HFF-Myc (cell line): ENCODE measurements around the gene GH2.

Source experiments
- DNase-seq: peaks from one replicate; pipeline ENCODE4 v3.0.0-alpha.2; 2011; ENCODE audit warnings: low read depth; ENCODE audit errors: extremely low read depth
- H3K4me3 ChIP-seq: replicated peaks from 2 replicates; pipeline ENCODE4 v1.5.1; 2011; ENCODE audit warnings: low read depth, mild to moderate bottlenecking, control low read depth, low read length
- CTCF ChIP-seq: IDR thresholded peaks from 2 replicates; pipeline ENCODE4 v1.5.1; 2012; ENCODE audit warnings: mild to moderate bottlenecking, low read depth, low read length, control low read depth; ENCODE audit errors: missing control alignments

Gene GH2

GRCh38 chr17:63835167-63835720, 46.5 kb downstream of the GH2 start:
- DNase-seq = no peak
- no peak overlapping the region for H3K4me3 ChIP-seq
- TF ChIP-seq CTCF = no peak

GRCh38 chr17:63834431-63835166, 47.1 kb downstream of the GH2 start:
- TF ChIP-seq CTCF = peak; percentile 73
- H3K4me3 ChIP-seq = no peak overlapping the region
- DNase-seq = peak; percentile 66

- no peak overlapping the region for H3K4me3 ChIP-seq
- no peak for TF ChIP-seq CTCF
- no peak for DNase-seq
Observed at GRCh38 chr17:63833741-63834373, 47.9 kb downstream of the GH2 start.

- TF ChIP-seq CTCF = no peak
- DNase-seq = no peak
- no peak overlapping the region for H3K4me3 ChIP-seq
Observed at GRCh38 chr17:63833026-63833740, 48.6 kb downstream of the GH2 start.

GRCh38 chr17:63832455-63832854, 49.3 kb downstream of the GH2 start:
- H3K4me3 ChIP-seq = no peak overlapping the region
- DNase-seq = no peak
- no peak for TF ChIP-seq CTCF

- TF ChIP-seq CTCF = no peak
- DNase-seq = no peak
Observed at GRCh38 chr17:63832014-63832413, 49.7 kb downstream of the GH2 start.

More at GRCh38 chr17:63832014-63832413, 49.7 kb downstream of the GH2 start:
- H3K4me3 ChIP-seq = no peak overlapping the region
